ENCODE measurements around the gene FAT3. TPM values are rescaled to one million over a fixed set of nuclear protein-coding genes. Genes with fewer than 3 reads are reported as not detected.

FAT3 gene
- total RNA-seq, 1 donor from 2014 or later: 39.2 TPM

GRCh38 chr11:92224054-92224406 is 588 bp upstream of the FAT3 start:
- H3K4me1 Mint-ChIP-seq: peaks cover 50% of the 10 kb centered on the region
- DNase-seq (ENCODE audit: low read depth, low spot score): no peak
- H3K36me3 Mint-ChIP-seq (ENCODE audit: low read depth): no peaks in the 10 kb centered on the region
- TF ChIP-seq CTCF (conservative IDR thresholded peaks at IDR 0.05): no peak
- peaks cover 72% of the 10 kb centered on the region for H3K27me3 Mint-ChIP-seq (ENCODE audit: low read depth)
- H3K27ac Mint-ChIP-seq (ENCODE audit: unreplicated experiment): peak overlapping the region; percentile 20
- H3K4me3 Mint-ChIP-seq: peak overlapping the region; percentile 95
- peaks cover 2% of the 10 kb centered on the region for H3K9me3 Mint-ChIP-seq

DNA sequence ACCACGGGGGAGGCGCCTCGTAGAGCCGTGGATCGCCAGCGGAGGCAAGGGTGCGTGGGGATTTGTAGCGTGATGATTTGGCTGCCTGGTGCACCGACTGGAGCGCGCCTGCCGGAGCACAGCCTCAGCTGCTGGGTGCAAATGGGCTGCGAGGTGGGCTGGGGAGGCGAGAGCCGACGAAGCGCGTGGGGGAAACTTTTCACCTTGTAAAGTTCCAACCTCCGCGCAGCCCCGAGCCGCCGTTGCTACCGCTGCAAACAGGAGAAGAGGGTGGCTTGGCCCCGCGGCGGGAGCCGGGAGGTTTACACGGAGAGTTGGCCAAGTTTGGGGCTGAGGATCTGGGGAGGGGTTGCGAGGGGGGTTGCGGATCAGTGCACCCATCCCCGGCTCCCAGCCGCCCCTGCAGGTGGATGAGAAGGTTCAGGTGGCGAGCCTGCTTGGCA is 528 bp downstream of the FAT3 start:
- DNase-seq (ENCODE audit: low read depth, low spot score): no peak
- Mint-ChIP-seq H3K27me3 (ENCODE audit: low read depth) (peaks cover 73% of the 10 kb centered on the region), H3K4me3 (peak overlapping the region; percentile 95), H3K9me3 (peaks cover 2% of the 10 kb centered on the region), H3K4me1 (peaks cover 59% of the 10 kb centered on the region), H3K36me3 (ENCODE audit: low read depth) (no peaks in the 10 kb centered on the region), H3K27ac (ENCODE audit: unreplicated experiment) (peak overlapping the region; percentile 94)
- no peak for TF ChIP-seq CTCF (conservative IDR thresholded peaks at IDR 0.05)

DNA sequence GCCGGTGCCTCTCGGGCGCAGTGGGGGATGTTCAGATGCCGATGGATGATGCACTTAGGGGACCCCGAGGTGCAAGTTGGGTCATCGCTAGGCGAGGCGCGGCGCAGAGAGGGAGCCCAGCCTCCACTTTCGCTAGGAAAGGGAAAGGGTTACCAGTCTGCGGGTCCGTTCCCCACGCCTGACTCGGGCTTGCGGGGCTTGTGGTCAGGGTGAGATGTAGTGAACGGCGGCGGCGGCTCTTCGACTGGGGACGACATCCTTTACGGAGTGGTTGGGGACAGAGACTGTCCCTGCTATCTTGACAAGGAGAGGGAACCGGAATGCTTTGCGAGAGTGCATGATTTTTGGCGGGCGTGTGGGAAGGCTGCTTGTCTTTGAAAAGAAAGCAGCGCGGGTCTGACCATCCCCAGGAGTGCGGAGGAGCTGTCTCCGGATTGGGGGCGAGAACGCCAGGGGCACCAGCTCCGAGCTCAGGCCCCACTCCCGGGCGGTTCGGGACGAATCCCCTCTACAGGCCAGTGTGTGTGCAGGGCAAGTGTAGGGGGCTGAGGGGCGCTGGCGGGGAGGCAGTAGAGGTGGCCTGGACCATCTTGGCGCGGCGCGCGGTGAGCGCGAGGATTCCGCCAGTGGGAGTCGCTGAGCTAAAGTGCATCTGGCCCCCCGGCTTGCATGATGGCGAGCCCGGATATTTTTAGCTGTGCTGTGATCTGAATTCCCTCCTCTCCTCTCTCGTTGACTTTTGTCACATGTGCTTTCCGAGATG is 1.1 kb downstream of the FAT3 start:
- H3K27me3 Mint-ChIP-seq (ENCODE audit: low read depth): peaks cover 68% of the 10 kb centered on the region
- TF ChIP-seq CTCF (conservative IDR thresholded peaks at IDR 0.05): no peak
- peaks cover 59% of the 10 kb centered on the region for H3K4me1 Mint-ChIP-seq

GRCh38 chr11:92226331-92227229 is 2.0 kb downstream of the FAT3 start:
- DNase-seq (ENCODE audit: low read depth, low spot score): peak; percentile 50
- Mint-ChIP-seq H3K27me3 (ENCODE audit: low read depth) (peaks cover 64% of the 10 kb centered on the region), H3K9me3 (no peaks in the 10 kb centered on the region), H3K4me3 (peak overlapping the region; percentile 95), H3K27ac (ENCODE audit: unreplicated experiment) (peak overlapping the region; percentile 68), H3K4me1 (peaks cover 59% of the 10 kb centered on the region), H3K36me3 (ENCODE audit: low read depth) (no peaks in the 10 kb centered on the region)
- TF ChIP-seq CTCF (conservative IDR thresholded peaks at IDR 0.05): no peak

More for the DNA sequence above, 1.1 kb downstream of the FAT3 start:
- Mint-ChIP-seq H3K36me3 (ENCODE audit: low read depth) (no peaks in the 10 kb centered on the region), H3K9me3 (peaks cover under 1% of the 10 kb centered on the region), H3K4me3 (peak overlapping the region; percentile 95), H3K27ac (ENCODE audit: unreplicated experiment) (peak overlapping the region; percentile 94)
- DNase-seq (ENCODE audit: low read depth, low spot score): peak; percentile 44

DNA sequence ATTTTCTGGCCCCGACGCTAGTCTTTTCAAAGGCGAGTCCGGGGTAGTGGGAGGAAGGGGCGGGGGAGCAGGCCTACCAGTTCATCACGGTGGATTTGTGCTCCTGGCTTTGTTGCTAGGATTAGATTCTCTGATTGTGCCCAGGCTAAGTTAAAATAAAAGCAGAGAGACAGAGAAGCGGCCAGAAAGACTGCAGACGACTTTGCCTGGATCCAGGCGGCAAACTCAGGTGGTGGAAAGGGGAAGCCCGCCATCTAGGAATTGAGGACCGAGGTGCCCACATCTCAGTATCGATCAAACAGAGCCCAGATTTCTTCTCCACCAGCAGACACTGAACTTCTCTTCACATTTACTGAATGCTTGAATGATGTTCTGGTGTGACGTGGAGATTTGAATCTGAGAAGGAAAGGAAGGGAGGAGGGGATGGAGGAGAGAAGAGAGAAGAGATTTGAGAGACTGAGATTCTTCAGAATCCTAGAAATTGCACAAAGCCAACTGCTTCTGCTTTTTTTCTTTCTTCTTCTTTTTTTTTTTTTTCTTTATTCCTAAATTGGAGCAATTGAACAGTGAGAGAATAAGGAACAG is 2.7 kb downstream of the FAT3 start:
- Mint-ChIP-seq H3K27ac (ENCODE audit: unreplicated experiment) (peak overlapping the region; percentile 90), H3K4me3 (peak overlapping the region; percentile 95), H3K4me1 (peaks cover 63% of the 10 kb centered on the region), H3K36me3 (ENCODE audit: low read depth) (no peaks in the 10 kb centered on the region), H3K27me3 (ENCODE audit: low read depth) (peaks cover 63% of the 10 kb centered on the region), H3K9me3 (no peaks in the 10 kb centered on the region)
- no peak for DNase-seq (ENCODE audit: low read depth, low spot score)
- no peak for TF ChIP-seq CTCF (conservative IDR thresholded peaks at IDR 0.05)
